ENCODE data around the gene PLXDC1.

The PLXDC1 gene

DNA sequence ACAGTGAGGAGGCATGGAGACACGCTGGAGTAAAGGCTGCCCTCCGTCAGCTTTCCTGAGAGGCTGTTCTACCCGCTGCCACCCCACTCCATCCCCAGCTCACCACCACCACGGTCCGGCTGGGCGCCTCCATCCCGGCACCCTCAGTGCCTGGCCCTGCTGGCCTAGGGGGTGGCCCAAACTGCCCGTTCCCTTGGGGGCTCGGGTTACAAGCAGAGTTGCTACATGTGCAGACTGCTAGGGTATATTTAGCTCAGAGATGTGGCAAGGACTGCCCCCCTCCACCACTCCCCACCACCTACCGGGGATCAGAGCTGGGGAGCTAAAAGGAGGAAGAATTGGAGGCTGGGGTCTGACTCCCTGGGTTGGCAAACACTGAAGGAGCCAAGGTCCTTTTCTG lies 41.9 kb upstream of the PLXDC1 start:
- no peak for ATAC-seq
- TF ChIP-seq RARB (CRISPR knock-in tag; IDR thresholded peaks at IDR 0.05), result no peak
- TF ChIP-seq CSDC2 (CRISPR knock-in tag; IDR thresholded peaks at IDR 0.05), result no peak
- TF ChIP-seq ZNF565 (CRISPR knock-in tag; conservative IDR thresholded peaks at IDR 0.05; ENCODE audit: low read depth), result no peak
- TF ChIP-seq ZFP30 (CRISPR knock-in tag; IDR thresholded peaks at IDR 0.05), result no peak
- TF ChIP-seq, protein P1, sequence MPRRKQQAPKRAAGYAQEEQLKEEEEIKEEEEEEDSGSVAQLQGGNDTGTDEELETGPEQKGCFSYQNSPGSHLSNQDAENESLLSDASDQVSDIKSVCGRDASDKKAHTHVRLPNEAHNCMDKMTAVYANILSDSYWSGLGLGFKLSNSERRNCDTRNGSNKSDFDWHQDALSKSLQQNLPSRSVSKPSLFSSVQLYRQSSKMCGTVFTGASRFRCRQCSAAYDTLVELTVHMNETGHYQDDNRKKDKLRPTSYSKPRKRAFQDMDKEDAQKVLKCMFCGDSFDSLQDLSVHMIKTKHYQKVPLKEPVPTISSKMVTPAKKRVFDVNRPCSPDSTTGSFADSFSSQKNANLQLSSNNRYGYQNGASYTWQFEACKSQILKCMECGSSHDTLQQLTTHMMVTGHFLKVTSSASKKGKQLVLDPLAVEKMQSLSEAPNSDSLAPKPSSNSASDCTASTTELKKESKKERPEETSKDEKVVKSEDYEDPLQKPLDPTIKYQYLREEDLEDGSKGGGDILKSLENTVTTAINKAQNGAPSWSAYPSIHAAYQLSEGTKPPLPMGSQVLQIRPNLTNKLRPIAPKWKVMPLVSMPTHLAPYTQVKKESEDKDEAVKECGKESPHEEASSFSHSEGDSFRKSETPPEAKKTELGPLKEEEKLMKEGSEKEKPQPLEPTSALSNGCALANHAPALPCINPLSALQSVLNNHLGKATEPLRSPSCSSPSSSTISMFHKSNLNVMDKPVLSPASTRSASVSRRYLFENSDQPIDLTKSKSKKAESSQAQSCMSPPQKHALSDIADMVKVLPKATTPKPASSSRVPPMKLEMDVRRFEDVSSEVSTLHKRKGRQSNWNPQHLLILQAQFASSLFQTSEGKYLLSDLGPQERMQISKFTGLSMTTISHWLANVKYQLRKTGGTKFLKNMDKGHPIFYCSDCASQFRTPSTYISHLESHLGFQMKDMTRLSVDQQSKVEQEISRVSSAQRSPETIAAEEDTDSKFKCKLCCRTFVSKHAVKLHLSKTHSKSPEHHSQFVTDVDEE (CRISPR knock-in tag; IDR thresholded peaks at IDR 0.05), result no peak
- no peak for TF ChIP-seq ESRRG (CRISPR knock-in tag; IDR thresholded peaks at IDR 0.05)
- TF ChIP-seq TCF4 (CRISPR knock-in tag; IDR thresholded peaks at IDR 0.05; ENCODE audit: borderline replicate concordance), result no peak
- no peak for TF ChIP-seq ZNF70 (CRISPR knock-in tag; IDR thresholded peaks at IDR 0.05)
- TF ChIP-seq PPARA (CRISPR knock-in tag; IDR thresholded peaks at IDR 0.05; ENCODE audit: borderline replicate concordance), result no peak
- TF ChIP-seq, protein P2, sequence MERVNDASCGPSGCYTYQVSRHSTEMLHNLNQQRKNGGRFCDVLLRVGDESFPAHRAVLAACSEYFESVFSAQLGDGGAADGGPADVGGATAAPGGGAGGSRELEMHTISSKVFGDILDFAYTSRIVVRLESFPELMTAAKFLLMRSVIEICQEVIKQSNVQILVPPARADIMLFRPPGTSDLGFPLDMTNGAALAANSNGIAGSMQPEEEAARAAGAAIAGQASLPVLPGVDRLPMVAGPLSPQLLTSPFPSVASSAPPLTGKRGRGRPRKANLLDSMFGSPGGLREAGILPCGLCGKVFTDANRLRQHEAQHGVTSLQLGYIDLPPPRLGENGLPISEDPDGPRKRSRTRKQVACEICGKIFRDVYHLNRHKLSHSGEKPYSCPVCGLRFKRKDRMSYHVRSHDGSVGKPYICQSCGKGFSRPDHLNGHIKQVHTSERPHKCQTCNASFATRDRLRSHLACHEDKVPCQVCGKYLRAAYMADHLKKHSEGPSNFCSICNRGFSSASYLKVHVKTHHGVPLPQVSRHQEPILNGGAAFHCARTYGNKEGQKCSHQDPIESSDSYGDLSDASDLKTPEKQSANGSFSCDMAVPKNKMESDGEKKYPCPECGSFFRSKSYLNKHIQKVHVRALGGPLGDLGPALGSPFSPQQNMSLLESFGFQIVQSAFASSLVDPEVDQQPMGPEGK (CRISPR knock-in tag; IDR thresholded peaks at IDR 0.05; ENCODE audit: borderline replicate concordance), result no peak

DNA sequence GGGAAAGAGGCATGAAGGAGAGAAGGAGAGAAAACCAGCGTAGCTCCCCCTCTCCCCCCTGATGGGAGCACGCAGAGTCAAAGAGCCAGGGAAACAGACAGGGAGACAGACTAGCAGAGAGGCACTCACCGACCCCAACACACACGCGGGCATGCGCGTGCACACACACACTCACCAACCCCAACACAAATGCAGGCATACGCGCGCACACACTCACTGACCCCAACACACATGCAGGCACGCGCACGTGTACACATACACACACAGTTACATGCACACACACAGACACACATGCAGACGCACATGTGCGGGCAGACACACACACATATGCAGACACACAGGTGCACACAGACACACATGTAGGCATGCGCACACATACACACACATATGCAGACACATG lies 41.5 kb upstream of the PLXDC1 start:
- no peak for ATAC-seq
- TF ChIP-seq TOX (CRISPR knock-in tag; IDR thresholded peaks at IDR 0.05; ENCODE audit: borderline replicate concordance) (no peak), BACH2 (CRISPR knock-in tag; IDR thresholded peaks at IDR 0.05; ENCODE audit: borderline replicate concordance) (no peak), ESRRG (CRISPR knock-in tag; IDR thresholded peaks at IDR 0.05) (no peak), ZC3H10 (CRISPR knock-in tag; IDR thresholded peaks at IDR 0.05) (no peak), ARNTL (CRISPR knock-in tag; IDR thresholded peaks at IDR 0.05; ENCODE audit: borderline replicate concordance, low read depth) (no peak), PPARA (CRISPR knock-in tag; IDR thresholded peaks at IDR 0.05; ENCODE audit: borderline replicate concordance) (no peak), GLIS3 (CRISPR knock-in tag; IDR thresholded peaks at IDR 0.05) (no peak), ZNF70 (CRISPR knock-in tag; IDR thresholded peaks at IDR 0.05) (no peak), RARB (CRISPR knock-in tag; IDR thresholded peaks at IDR 0.05) (no peak), SNAI2 (CRISPR knock-in tag; IDR thresholded peaks at IDR 0.05) (no peak)
- TF ChIP-seq, protein P1 (CRISPR knock-in tag; IDR thresholded peaks at IDR 0.05), result no peak
- TF ChIP-seq, protein P3, sequence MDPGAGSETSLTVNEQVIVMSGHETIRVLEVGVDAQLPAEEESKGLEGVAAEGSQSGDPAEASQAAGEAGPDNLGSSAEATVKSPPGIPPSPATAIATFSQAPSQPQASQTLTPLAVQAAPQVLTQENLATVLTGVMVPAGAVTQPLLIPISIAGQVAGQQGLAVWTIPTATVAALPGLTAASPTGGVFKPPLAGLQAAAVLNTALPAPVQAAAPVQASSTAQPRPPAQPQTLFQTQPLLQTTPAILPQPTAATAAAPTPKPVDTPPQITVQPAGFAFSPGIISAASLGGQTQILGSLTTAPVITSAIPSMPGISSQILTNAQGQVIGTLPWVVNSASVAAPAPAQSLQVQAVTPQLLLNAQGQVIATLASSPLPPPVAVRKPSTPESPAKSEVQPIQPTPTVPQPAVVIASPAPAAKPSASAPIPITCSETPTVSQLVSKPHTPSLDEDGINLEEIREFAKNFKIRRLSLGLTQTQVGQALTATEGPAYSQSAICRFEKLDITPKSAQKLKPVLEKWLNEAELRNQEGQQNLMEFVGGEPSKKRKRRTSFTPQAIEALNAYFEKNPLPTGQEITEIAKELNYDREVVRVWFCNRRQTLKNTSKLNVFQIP (CRISPR knock-in tag; IDR thresholded peaks at IDR 0.05; ENCODE audit: borderline replicate concordance, low read depth), result no peak

DNA sequence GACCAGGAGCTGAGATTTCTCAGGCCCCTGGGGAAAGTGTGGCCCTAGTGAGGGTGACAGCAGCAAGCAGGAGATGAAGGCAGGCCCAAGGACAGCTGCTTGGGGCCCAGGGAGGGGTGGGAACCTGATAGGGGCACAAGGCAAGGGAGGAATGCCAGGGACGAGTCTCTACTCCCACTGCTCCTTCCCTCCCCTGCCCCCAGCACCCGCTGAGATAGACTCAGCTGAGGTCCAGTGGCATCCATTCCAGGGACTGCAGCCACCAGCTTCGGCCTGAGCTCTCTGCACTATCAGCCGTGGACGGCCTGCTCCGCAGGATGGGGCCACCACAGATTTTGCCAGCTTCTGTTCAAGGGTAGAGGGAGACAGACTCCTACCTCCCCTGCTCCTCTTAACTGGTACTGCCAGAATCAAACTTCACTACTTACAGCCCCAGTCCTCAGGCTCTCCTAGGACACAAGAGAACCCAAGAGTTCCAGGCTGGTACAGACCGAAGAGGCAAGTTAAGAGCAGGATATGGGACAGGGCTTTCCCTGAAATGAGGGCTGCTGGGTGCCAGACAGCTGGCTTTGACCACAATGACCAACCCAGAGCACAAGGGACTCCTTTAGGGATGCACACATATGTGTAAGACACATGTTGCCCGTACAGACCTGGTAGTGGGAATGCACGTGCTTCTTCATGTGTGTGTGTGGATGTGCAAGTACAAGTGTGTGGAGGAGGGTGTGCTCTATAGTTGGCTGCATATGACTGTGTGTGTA lies 40.5 kb upstream of the PLXDC1 start:
- TF ChIP-seq, protein P3 (CRISPR knock-in tag; IDR thresholded peaks at IDR 0.05; ENCODE audit: borderline replicate concordance, low read depth), result no peak
- no peak for TF ChIP-seq ZNF8 (CRISPR knock-in tag; IDR thresholded peaks at IDR 0.05)
- TF ChIP-seq RARB (CRISPR knock-in tag; IDR thresholded peaks at IDR 0.05), result no peak
- no peak for TF ChIP-seq PPARA (CRISPR knock-in tag; IDR thresholded peaks at IDR 0.05; ENCODE audit: borderline replicate concordance)
- no peak for TF ChIP-seq ARNTL (CRISPR knock-in tag; IDR thresholded peaks at IDR 0.05; ENCODE audit: borderline replicate concordance, low read depth)
- no peak for TF ChIP-seq CSDC2 (CRISPR knock-in tag; IDR thresholded peaks at IDR 0.05)

More for the DNA sequence above, 40.5 kb upstream of the PLXDC1 start:
- no peak for ATAC-seq

All from SK-N-SH treated with all-trans-retinoic acid at 6 μM for 48 hours (cell line).